CD4-positive, alpha-beta T cell treated with Interleukin-21 for 1 hour (primary cell): ENCODE data around the gene DNMT1.
"Not testable (repeated sequence)": the region's sequence is repeated elsewhere in the genome, so short reads cannot be mapped to it uniquely, and the experiment has no call there.

Experiments
- DNase-seq: peaks from one replicate; pipeline ENCODE4 v3.0.0-alpha.2; 2020

DNMT1 gene

DNA sequence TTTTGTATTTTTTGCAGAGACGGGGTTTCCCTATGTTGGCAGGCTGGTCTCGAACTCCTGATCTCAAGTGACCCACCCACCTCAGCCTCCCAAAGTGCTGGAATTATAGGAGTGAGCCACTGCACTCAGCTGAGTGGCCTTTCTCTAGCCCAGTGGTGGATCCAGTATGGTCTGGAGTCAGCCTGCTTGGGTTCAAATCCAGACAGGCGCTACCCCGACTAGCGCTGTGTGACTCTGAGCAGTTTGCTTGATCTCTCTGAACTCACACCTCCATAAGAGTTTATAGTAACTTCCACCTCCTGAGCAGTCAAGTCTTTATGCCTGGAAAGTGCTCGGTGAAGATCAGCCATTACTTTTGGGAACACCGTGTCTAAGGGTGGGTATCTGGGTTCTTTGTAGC, 25.9 kb upstream of the DNMT1 start:
- no peak for DNase-seq

DNA sequence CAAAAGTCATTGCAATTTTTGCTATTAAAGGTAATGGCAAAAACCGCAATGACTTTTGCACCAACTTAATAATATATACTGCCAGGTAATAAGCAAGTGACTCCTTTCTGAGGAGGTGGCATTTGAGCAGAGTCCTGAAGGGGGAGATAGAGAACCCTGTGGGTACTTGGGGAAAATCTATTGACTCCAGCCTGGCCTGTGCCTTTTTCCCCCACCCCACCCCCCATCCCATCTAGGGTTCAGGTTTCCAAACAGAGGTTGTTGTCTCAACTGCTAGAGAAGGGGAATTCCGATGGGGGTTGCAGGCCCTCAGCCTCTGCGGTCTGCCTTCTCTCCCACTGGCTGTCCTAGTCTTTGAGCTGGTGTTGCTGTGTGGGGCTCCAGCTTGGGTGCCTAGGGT, 24.9 kb upstream of the DNMT1 start:
- DNase-seq = peak; percentile 67

- DNase-seq = no peak
Observed at GRCh38 chr19:10217085-10217484, 22.3 kb upstream of the DNMT1 start.

DNA sequence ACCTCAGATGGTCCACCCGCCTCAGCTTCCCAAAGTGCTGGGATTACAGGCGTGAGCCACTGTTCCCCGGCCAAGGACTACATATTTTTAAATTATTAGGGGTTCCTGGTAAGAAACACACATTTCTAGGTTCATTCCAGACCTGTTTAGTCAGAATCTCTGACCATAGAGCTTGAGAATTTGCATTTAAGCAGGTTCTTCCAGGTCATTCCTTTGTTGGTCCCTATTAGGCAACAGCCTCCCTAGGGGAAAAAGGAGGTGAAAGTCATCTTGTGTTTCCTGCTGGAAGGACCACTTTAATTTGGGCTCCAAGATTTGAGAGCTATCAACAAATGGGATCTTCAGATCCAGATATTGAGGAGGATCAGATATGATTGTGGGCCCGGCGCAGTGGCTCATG, 20.0 kb upstream of the DNMT1 start:
- no peak for DNase-seq

GRCh38 chr19:10211691-10212090, 16.9 kb upstream of the DNMT1 start:
- DNase-seq = no peak

DNA sequence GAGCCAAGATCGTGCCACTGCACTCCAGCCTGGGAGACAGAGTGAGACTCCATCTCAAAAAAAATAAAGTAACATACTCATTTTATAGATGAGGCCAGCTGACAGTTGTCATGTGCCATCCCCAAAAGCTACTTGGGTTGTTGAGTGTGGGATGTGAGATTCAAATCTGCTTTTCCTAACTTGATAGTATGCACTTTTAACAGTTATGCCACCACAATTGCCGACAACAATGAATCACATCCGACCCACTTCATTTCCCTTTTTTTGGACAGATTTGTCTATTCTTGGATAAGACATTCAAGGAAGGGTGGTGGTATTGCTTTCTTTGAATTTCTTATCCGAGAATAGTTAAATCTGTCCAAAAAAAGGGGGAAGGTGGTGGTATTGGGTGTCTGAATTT, 16.3 kb upstream of the DNMT1 start:
- DNase-seq = no peak

- no peak for DNase-seq
Observed at GRCh38 chr19:10209315-10209714, 14.6 kb upstream of the DNMT1 start.

GRCh38 chr19:10207026-10207425, 12.3 kb upstream of the DNMT1 start:
- DNase-seq = no peak

- no peak for DNase-seq
Observed at GRCh38 chr19:10206226-10206885, 11.6 kb upstream of the DNMT1 start.

- DNase-seq = no peak
Observed at GRCh38 chr19:10205636-10206035, 10.9 kb upstream of the DNMT1 start.

DNA sequence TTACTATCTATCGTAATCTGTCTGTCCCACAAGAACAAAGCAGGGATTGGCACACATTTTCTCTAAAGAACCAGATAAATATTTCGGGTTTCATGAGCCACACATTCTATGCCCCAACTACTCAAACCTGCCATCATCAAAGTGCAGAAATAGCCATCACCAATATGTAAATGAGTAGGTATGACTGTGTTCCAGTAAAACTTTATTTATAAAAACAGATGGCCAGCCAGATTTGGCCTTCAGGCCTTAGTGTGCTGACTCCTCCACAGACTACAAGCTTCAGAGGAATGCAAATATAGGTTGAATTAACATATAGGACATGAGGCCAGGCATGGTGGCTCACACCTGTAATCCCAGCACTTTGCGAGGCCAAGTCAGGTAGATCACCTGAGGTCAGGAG, 8.9 kb upstream of the DNMT1 start:
- no peak for DNase-seq

DNA sequence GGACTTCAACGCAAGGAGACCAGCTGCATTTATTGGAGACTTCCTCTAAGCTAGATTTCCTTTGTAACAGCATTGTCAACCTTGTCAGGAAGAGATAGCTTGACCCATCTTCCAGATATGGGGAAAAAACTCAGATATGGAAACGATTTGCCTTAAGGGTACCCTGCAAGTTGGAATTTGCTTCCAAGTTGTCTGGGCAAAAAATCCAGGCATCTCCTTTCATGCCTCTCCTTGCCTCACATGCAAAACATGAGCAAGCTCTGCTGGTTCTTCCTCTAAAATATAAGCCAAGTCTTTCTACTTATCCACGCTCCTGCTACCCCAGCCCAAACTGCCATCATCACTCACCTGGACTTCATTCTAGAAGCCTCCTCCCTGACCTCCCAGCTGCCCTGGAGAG, 6.4 kb upstream of the DNMT1 start:
- DNase-seq = no peak

DNA sequence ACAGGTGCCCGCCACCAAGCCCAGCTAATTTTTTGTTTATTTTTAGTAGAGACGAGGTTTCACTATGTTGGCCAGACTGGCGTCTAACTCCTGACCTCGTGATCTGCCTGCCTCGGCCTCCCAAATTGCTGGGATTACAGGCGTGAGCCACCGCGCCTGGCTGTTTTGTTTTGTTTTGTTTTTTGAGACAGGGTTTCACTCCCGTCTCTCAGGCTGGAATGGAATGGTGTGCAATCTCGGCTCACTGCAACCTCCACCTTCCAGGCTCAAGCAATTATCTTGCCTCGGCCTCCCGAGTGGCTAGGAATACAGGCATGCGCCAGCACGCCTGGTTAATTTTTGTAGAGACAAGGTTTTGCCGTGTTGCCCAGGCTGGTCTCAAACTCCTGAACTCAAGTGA, 5.3 kb upstream of the DNMT1 start:
- not testable (repeated sequence) for DNase-seq

DNA sequence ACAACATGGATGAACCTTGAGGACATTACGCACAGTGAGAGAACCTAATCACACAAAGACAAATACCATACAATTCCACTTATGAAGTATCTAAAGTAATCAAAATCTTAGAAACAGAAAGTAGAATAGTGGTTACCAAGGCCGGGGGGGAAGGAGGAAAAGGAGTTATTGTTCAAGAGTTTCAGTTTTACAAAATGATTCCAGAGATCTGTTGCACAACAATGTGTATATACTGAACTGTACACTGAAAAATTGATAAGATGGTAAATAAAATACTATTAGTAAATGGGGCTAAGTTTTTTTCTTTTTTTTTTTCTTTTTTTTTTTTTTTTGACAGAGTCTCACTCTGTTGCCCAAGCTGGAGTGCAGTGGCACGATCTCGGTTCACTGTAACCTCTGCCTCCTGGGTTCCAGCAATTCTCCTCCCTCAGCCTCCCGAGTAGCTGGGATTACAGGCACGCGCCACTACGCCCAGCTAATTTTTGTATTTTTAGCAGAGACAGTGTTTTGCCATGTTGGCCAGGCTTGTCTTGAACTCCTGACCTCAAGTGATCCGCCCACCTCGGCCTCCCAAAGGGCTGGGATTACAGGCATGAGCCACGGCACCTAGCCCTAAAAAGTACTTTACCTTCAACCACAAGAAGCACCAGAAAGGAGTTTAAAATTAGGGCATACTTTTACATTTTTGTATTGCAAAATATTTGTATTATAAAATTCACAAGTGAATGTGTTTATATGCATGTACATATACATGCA, 4.3 kb upstream of the DNMT1 start:
- DNase-seq = peak; percentile 36

GRCh38 chr19:10195199-10195519, 406 bp upstream of the DNMT1 start:
- no peak for DNase-seq

DNA sequence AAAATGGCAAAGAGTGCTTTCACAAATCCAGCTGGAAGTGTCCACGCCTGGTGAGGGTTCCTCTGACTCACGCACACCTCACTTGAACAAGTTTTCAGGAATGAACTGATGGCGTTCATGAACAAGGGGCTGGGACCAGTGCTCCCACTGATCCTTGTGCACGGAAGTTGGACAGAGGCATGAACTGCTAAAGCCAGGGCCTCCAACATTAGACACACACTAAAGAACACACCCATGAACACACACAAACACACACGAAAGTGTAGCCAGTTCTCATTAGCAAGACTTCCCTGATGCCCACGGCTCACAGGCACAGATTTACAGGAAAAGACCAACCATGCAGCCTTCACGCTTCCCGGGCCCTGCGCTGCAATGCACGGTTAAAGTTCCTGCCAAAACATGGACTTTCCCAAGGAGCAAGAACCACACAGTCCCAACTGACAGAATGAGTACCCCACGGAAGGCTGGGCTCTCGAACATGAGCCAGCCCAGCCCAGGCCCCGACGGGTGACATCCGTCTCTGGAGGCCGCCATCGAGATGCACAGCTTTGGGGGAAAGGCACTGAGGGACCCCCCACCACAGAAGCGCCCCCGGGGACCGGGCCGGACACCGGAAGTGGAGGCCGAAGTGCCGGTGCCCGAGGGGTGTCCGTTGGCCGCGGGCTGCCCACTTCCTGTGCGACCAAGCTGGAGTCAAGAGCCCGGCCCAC, 808 bp downstream of the DNMT1 start:
- DNase-seq = peak; percentile 12

- DNase-seq = no peak
Observed at GRCh38 chr19:10192922-10193321, 1.8 kb downstream of the DNMT1 start.

GRCh38 chr19:10191347-10191746, 3.4 kb downstream of the DNMT1 start:
- no peak for DNase-seq

DNA sequence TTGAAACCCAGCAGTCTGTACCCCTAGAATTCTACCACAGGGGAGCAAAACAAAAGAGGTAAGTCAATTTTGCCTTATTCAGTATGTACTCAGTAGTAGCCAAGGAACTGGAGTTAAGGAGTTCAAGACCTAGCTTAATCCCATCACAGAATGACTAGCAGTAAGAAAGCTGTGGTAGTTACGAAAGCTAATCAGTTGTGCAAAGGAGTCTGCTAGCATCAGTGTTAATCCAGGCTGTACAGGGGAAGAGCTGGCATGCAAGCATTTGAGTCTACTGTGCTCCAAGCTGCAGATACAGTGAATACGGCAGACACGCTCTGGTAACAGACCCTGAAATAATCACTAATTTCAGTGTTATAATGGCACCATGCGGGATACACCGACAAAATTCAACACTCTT, 4.7 kb downstream of the DNMT1 start:
- DNase-seq = no peak

GRCh38 chr19:10189616-10190015, 5.1 kb downstream of the DNMT1 start:
- no peak for DNase-seq

GRCh38 chr19:10187315-10187714, 7.4 kb downstream of the DNMT1 start:
- no peak for DNase-seq

DNA sequence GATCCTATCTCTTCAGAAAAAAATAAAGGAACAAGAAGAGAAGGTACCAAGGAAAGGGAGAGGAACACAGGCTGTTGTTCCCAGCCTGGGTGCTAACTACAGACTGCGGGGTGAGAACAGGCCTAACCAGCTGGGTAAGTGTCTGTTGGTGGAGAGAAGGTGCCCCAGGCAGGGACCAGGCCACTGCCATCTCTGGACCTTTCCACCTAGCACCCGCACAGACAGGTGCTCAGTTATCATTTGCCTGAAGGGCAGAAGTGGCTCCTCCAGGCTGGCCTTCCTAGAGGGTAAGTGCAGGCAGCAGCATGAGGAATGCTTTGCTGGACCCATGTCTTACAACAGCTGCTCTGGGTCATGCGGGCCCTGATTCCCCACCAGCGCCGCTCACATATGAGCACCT, 10.1 kb downstream of the DNMT1 start:
- no peak for DNase-seq

DNA sequence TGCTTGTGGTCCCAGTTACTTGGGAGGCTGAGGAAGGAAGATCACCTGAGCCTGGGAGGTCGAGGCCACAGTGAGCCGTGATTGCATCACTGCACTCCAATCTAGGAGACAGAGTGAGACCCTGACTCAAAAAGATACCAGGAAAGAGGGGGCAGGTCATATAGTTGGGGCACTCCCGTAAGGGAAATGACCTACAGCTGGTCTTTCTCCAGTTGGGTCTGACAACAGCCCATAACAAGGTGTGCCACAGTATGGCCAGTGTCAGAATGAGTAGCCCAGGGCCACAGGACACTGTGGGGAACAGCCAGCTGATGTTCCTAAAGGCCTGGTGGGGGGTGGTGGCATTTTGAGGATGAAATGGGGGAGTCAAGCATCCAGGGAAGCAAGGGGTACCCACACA, 10.8 kb downstream of the DNMT1 start:
- no peak for DNase-seq

GRCh38 chr19:10182847-10183246, 11.9 kb downstream of the DNMT1 start:
- DNase-seq = no peak
